DMS153 (cell line): ENCODE measurements around the gene SYTL2.

Experiments used
- DNase-seq: peaks from one replicate; lab custom pipeline; 2025; lab: John Stamatoyannopoulos, UW

The SYTL2 gene

GRCh38 chr11:85647604-85648299 is 163.2 kb downstream of the SYTL2 start, which contains the start of gene TMEM126A:
Gene TMEM126A, plus strand, starts transcription at chr11:85647967. Its CDS starts 2,289 bp downstream, at chr11:85650256.
- DNase-seq, result peak; percentile 81

GRCh38 chr11:85647078-85647477 is 163.9 kb downstream of the SYTL2 start:
- no peak for DNase-seq
